Ramos (cell line): ENCODE measurements around the gene PTPRA.
"Not testable (repeated sequence)": the region's sequence is repeated elsewhere in the genome, so short reads cannot be mapped to it uniquely, and the experiment has no call there.

Experiments used
- in situ Hi-C: fragments of 300-500 bp; cut with MboI; formaldehyde crosslinking; loops from one replicate; pipeline ENCODE4 v1.14.3; 2022; ENCODE audit warnings: low sequenced_read_pairs; ENCODE audit not compliant: unreplicated experiment

Gene PTPRA, protein sequence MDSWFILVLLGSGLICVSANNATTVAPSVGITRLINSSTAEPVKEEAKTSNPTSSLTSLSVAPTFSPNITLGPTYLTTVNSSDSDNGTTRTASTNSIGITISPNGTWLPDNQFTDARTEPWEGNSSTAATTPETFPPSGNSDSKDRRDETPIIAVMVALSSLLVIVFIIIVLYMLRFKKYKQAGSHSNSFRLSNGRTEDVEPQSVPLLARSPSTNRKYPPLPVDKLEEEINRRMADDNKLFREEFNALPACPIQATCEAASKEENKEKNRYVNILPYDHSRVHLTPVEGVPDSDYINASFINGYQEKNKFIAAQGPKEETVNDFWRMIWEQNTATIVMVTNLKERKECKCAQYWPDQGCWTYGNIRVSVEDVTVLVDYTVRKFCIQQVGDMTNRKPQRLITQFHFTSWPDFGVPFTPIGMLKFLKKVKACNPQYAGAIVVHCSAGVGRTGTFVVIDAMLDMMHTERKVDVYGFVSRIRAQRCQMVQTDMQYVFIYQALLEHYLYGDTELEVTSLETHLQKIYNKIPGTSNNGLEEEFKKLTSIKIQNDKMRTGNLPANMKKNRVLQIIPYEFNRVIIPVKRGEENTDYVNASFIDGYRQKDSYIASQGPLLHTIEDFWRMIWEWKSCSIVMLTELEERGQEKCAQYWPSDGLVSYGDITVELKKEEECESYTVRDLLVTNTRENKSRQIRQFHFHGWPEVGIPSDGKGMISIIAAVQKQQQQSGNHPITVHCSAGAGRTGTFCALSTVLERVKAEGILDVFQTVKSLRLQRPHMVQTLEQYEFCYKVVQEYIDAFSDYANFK

DNA sequence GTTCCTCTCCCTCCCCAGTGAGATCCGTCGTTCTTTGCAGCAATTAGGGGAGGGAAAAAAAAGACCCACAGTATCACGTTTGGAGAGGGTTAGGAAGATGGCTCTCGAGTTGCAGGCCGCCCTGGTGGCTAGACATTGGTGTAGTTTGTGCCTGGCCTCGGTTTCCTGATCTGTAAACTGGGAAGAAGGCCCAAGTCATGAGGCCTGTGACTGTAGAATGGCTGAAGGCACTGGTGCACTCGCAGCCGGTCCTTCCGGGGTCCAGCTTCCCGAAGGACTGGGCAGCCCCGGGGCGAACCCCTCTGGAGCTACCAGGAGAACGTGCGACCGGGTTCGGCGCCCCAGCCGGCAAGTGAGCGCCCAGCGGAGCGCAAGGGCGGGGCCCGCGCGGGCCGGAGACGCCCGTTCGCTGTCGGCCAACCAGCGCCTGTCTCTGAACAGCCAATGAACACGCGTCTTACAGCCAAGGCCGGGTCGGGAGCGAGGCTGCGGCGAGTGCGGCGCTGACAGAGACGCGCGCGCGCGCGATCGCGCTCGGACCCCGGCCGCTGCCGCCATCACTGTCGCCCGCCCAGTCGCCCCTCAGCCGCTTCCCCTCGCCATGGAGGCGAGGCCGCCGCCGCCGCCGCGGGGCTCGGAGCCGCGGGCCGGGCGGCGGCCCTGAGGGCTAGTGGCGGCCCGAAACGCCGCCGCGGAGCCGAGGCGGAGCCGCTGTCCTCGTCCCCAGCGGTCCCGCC is at the start of gene PTPRA:
Gene PTPRA (plus strand): TSS at position 472 of the 737 bp plus-strand sequence. CDS start 90,797 bp downstream, outside the sequence.
- in situ Hi-C loops = no loop called here

DNA sequence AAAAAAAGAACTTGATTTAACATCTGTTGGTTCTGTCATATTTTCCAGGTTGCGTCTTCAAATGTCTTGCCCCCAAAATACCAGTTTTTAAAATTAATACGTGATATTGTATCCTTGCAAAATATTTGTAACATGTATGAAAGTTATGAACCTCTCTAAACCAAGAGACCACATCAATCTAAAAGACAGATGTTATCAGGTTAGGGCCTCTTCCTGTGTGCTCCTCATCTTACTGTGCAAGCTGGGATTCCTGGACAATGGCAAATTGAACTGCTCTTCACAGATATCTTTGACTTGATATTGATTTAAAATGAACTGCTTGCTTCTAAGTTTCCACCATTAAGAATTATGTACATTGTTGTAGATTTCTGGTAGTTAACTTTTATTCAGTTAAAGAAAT is 47.5 kb upstream of the PTPRA start:
- in situ Hi-C loops = no loop called here

DNA sequence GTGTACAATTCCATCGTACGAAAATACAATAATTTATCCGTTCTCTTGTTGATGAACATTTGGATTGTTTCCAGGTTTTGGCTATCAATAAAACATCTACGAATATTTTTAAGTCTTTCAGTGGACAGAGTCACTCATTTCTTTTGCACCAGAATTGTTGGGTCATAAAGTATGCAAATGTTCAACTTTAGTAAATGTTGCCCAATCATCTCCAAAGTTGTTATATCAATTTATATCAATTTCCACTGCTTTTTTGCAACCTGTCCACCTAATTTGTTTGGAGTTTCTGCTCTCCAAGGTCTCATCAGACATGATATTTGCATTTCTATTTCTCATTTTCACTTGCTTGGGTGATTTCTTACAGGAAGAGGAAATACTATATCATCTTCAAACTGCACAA is 46.6 kb upstream of the PTPRA start:
- in situ Hi-C loops = no loop called here

GRCh38 chr20:2829376-2829775 is 43.9 kb upstream of the PTPRA start:
- in situ Hi-C loops = no loop called here

DNA sequence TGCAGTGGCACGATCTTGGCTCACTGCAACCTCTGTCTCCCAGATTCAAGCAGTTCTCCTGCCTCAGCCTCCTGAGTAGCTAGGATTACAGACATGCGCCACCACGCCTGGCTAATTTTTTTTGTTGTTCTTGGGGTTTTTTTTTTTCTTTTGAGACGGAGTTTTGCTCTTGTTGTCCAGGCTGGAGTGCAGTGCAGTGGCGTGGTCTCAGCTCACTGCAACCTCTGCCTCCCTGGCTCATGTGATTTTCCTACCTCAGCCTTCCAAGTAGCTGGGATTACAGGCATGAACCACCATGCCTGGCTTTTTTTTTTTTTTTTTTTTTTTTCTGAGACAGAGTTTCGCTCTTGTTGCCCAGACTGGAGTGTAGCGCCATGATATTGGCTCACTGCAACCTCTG is 42.1 kb upstream of the PTPRA start:
- in situ Hi-C loops = not testable (repeated sequence)

- in situ Hi-C loops = no loop called here
These were observed 39.5 kb upstream of the PTPRA start for GRCh38 chr20:2833761-2834160.

- in situ Hi-C loops = no loop called here
These were observed 38.7 kb upstream of the PTPRA start for GRCh38 chr20:2834401-2835110.

DNA sequence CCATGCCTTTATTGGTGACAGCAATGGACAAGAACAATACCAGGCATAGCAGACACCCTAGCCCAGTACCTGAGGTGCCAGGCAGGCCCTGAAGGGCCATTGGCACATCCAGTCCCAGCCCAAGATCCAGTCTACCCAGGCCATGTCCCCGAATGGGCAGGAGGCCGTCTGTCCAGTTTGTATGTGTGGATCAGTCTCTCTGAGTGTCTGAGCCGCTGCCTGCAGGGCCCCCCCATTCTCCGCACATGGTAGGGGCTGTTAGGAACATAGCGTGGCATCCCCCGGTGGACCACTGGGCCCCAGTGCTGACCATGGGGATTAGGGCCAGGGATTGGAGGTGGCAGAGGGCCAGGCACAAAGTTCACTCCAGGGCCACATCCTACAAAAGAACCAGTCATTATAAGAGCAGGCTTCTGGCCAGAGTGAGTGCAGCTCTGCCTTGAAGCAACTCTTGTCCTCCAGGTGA is 37.9 kb upstream of the PTPRA start:
- in situ Hi-C loops = no loop called here

DNA sequence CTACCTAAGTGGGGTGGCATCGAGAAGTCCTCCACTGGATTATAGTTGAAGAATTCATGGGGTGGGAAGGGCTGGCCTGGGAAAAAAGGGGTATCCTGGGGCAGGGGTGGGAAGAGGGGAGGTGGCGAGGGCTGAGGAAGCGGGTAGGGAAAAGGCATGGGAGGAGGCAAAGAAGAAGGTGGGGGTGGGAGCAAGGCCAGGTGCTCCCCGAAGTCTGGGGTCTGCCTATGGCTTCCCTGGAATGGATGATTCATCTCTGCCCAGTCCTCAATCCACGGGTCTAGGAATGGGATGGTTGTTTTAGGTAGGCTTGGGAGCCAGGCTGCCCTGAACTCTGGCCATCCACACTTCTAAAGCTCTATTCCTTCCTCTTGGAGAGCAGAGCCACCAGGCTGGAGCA is 37.2 kb upstream of the PTPRA start:
- in situ Hi-C loops = no loop called here

- in situ Hi-C loops = no loop called here
These were observed 35.9 kb upstream of the PTPRA start for GRCh38 chr20:2837221-2837960.

DNA sequence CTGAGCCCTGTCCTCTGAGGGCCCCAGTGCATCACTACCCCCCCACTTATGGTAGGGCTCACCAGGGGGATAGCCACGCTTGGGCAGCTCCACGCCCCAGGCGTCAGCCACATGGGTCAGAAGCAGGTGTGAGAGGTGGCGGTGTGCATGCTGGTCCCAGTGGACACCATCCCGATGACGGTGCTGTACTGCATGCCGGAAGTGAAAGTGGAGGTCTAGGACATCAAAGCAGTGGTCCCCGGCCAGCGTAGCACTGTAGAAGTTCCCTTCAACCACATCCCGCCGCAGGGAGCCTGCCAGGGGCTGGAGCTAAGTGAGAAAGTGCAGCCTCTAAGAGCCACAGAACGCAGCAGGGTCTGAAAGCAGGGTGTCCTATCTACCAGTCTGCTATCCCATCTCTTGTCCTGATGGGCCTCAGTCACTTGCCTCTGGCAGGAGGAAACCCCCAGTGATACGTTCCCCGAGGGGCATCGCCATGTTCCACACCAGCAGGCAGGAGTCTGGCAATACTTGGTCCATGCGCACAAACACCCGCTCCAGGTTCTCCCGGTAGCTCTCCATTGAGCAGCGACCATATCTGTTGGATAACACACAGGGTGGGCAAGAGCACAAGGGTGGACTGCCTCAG is 35.0 kb upstream of the PTPRA start:
- in situ Hi-C loops = no loop called here

DNA sequence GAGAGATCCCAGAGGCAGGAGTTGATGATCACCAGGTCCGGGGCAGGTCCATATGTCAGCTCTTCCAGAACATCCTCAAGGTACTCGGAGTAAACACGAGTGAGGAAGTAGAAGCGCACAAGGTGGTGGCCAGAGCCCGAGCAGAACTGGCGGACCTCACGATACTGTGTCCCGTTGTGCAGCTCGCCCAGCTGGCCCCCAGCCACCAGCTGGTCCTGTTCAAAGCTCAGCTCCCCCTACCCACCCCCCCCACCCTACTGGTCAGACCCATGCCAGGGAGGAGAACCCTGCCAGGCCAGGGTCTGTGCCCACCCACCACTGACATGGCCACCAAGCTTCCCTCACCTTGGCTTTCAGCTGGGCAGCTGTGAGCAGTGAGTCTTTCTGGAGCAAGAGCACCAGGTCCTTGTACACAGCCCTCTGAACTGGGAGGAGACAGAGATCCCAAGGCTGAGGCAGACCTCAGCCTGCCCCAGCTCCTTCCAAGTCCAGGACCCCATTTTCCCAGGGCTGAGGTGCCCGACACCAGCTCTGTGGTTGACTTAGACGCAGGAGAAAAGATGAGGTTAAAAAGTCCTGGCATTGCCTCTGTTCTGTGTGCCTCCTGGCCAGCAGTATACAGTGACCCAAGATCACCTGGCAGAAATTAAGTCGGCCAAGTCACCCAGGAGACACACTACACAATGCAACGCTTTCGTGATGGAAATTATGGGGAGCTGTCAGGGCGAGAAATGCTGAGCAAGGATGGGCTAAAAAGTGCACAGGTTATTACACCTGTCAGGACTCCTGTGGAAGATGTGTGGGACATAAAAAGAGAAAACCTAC is 34.2 kb upstream of the PTPRA start:
- in situ Hi-C loops = no loop called here

- in situ Hi-C loops = no loop called here
These were observed 33.5 kb upstream of the PTPRA start for GRCh38 chr20:2839732-2840137.

DNA sequence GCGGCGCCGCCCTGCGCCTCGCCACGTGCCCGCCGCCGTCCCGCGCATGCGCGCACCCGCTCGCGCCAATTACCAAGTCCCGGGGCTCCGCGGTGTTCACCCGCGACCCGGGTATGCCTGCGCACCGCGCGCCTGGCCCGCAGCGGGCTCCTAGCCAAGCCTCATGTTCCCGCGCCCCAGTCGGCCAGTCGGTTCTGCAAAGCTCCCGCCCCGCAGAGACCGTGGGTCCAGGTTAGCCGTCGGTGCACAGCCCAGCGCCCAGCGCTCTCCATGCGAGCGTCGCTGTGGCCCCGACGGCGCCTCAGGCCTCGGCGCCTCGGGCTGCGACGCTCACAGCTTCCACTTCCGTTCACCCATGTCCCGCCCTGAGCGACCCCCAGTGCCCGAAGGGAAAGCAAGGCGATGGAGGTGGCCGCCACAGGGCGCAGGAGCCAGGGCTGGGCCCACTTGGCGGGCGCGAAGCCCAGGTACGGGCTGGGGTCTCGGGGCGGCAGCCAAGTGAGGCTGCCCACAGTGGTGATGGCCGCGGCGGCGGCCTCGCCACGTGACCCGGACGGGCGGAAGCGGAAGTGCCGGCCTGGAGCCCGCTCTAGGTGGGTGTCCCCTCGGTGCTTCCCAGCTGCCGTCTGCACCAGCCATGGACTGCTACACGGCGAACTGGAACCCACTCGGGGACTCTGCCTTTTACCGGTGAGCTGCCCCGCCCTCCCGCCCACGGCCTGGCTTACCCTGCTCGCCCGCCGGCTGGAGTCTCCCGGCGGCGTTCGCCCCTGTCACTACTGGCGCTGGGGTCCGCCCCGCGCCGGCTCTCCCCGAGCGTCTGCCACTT is 32.9 kb upstream of the PTPRA start, which contains the start of the genes PCED1A and VPS16:
Gene PCED1A (minus strand): TSS at position 518 of the 829 bp plus-strand sequence. CDS start 743 bp downstream, outside the sequence.
Gene VPS16 (plus strand): TSS at position 608 of the 829 bp plus-strand sequence. CDS start 30 bp downstream, at position 638.
- in situ Hi-C loops = no loop called here

- in situ Hi-C loops = no loop called here
These were observed 32.2 kb upstream of the PTPRA start for GRCh38 chr20:2840967-2841531.

DNA sequence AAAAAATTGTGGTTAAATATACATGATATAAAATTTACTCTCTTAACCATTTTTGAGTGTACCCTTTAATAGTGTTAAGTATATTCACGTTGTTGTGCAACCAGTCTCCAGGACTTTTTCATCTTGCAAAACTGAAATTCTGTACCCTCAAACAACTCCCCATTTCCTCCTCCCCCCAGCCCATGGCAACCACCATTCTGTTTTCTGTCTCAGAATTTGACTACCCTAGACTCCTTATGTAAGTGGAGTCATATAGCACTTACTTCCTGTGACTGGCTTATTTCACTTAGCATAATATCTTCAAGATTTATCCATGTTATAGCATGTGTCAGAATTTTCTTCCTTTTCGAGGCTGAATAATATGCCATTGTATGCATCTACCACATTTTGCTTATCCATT is 27.7 kb upstream of the PTPRA start:
- in situ Hi-C loops = no loop called here

- in situ Hi-C loops = no loop called here
These were observed 26.6 kb upstream of the PTPRA start for GRCh38 chr20:2846698-2847097.
